Activated T-cell treated with anti-CD3 and anti-CD28 coated beads for 4 hours (primary cell): ENCODE results near the gene LTA.
"Not testable (repeated sequence)": the region's sequence is repeated elsewhere in the genome, so short reads cannot be mapped to it uniquely, and the experiment has no call there.

ENCODE experiments used
- DNase-seq: peaks from one replicate; pipeline ENCODE4 v3.0.0-alpha.2; 2020

LTA gene

DNA sequence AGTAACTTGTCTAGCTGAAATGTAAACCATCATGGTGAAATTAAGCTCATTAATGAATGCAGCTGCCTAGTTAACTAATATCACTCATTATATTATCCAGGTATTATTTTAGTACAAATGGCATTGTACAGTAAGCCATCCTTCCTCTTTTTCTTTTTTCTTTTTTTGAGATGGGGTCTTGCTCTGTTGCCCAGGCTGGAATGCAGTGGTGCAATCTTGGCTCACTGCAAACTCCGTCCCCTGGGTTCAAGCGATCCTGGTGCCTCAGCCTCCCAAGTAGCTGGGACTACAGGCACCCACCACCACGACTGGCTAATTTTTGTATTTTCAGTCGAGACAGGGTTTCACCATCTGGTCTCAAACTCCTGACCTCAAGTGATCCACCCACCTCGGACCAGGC is 18.6 kb downstream of the LTA start:
- not testable (repeated sequence) for DNase-seq

DNA sequence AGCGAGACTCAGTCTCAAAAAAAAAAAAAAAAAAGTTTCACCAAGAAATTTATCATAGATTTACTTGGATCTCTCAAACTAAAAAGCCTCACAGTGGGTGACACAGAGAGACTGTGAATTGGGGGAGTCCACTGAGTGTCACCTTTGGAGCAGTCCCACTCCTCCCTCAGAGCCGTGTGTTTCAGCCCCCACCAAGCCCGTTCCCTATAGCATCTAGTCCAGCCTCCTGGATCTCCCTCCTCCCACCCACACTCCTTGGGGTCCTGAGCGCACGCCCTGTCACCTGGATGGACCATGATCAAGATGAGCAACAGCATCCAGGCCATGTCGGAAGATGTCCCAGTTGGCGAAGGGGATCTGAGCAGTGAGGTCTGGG is 20.3 kb downstream of the LTA start:
- no peak for DNase-seq

DNA sequence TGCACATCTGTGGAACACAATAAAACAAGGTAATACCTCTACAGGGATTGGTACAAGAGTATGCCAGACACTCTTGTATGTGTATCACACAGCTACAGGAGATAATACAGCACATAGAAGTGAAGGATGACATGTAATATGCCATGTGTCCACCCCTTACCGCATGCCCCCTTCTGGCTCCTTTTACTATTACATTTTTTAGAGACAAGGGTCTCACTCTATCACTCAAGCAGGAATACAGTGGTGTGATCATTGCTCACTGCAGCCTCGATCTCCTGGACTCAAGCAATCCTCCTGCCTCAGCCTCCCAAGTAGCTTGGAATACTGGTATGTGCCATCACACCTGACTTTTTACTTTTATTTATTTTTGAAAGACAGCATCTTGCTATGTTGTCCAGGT is 24.9 kb downstream of the LTA start:
- DNase-seq: no peak

DNA sequence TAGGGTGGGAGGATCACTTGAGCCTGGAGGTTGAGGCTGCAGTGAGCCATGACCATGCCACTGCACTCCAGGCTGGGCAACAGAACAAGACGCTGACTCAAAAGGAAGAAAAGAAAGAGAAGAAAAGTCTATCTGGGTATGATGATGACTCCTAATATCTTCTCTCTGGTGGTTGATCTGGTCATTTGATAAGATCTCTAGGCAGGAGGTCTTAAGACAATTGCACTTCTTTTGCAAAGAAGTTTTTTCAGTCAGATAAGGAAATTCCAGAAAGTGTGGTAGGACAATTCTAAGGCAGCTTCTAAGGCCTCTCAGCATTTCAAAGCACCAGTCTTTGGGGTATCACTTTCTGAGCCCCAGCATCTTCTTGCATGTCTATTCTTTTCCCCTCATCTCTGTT is 35.2 kb downstream of the LTA start:
- no peak for DNase-seq

DNA sequence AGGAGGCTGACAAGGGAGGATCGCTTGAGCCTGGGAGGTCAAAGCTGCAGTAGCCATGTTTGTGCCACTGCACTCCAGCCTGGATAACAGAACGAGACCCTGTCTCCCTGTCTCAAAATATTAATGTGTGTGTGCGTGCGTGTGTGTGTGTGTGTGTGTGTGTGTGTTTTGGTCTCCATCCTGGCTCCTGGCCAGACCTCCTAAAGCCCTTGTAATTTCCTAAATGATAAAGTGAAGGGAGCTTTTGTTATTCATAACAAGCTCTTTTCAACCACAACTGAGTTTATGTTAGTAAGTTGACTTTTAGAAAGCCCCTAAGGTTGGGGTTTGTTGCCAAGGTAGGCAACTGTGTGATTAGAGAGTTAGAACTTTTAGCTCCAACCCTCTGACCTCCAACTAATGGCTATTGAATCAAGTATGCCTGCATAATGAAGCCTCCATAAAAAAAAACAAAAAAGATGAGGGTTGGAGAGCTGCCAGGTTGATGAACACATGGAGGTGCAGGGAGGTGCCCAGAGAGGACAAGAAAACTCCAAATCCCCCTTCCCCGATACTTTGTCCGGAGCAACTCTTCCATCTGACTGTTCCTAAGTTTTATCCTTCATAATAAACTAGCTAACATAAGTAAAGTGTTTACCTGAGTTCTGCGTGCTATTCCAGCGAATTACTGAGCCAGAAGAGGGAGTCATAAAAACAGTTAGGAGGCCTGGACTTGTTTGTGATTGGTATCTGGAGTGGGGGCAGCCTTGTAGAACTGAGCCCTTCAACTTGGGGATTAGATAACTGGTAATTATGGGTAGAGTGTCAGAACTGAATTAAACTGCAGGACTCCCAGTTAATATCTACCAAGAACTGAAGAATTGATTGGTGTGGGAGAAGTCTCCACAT is 37.7 kb downstream of the LTA start:
- DNase-seq: no peak

DNA sequence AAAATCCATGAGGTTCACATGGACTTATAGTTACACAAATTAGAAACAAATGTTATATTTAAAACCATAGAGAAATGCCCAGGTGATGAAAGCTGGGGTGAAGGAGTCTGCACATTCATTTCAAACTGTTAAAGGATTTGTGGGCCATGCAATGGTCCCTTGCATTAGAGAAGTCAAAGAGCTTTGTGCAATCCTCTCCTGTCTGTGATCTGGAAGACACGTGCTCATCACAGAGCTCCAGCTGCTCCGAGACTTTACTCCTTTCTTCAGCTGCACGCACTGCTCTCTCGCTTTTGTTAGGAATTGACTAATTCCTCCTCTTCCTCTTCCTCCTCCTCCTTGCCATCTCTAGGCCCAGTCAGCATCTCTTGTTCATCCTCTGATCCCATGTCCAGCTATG is 38.9 kb downstream of the LTA start:
- DNase-seq: no peak

DNA sequence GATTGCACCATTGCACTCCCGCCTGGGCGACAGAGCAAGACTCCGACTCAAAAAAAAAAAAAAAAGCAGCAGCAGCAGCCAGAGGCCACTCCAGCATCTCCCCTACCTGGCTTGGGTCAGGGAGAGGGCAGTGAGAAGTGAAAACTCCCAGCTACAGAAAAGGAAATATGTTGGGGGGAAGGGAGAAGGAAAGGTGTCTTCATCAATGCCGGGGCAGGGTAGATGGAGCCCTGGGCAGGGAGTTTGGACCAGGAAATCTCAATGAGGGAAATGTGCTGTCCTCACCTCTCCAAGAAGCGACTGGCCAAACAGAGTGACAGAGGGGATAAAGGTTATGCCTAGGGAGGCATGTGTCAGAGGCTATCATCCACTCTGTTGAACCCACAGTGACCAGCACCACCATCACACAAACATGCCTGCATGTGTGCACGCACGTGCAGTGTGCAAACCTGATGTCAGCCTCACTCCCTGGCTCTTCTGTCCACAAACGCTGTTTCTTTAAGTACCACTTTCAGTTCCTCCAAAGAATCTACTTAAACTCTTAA is 42.1 kb downstream of the LTA start:
- DNase-seq: no peak

DNA sequence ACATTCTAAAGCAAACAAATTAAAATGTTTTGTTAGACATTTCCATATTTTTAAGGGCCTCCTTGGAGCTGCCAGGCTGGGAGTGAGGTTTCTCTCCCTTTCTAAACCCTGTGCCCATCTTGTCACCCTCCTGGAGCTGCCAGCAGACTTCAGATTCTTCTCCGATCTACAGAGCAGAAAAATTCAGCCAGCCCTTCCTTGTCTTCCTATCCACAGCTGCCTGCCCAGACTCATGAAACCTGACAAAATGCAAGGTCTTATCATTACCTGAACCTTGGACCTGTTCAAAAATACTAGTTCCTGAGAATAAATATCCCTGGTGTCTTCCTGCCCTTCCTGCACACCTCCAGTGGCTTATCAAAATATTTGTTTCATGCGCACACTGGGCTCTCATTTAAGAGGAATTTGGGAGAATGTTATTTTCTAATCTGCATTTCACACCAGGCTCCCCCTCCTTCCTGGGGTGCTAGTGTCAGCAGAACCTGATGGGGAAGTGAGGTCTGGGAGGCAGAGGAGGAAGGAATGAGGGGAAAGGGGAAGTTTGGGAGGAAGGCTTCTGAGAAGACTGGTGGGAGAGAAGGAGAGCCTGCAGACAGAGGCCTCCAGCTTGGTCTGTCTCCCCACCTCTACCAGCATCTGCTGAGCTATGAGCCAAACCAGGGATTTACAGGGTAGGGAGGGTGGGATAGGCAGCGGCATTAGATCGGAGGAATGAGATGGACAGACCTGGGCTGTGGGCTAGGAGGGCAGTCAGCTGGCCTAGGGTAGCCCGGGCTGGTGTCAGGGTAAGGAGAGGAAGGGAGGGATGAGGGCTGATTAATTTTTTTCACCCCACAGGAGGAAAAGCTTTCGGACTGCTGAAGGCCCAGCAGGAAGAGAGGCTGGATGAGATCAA is 42.8 kb downstream of the LTA start, which contains the start of gene AIF1:
Gene AIF1 (plus strand): TSS at position 551 of the 895 bp plus-strand sequence. CDS start 96 bp downstream, at position 647.
- no peak for DNase-seq

DNA sequence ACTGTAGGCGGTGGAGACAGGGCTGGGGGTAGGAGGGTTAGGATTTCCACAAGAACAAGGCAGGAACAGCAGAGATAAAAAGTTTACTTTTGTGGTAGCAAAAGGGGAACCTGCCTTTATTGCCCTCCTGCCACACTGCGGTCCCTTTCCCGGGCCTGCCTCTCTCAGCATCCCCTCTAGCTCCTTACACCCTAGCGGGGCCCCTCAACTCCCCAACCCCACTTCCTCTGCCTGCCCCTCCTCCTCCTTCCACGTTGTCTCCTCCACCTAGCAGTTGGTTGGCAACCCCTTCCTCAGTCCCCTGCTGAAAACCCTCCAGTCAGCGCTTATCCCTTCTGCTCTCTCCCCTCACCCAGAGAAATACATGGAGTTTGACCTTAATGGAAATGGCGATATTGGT is 43.7 kb downstream of the LTA start:
- no peak for DNase-seq

DNA sequence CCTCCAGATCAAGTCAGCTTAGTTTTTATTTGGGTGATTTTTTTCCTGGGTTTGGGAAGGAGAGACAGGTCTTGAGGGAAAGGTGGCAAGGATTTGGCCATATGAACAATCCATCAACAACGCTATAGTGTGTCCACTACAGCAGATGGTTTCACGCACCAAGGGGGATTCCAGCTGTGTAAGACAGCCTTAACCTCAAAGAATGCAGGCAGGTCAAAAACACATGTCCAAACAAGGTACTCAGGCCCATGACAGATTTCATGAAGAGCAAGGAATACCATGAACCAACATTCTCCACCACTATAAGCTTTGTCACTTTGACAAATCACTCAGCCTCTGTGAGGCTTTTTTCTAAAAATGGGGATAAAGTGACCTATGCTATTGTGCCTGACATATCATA is 44.9 kb downstream of the LTA start:
- no peak for DNase-seq

DNA sequence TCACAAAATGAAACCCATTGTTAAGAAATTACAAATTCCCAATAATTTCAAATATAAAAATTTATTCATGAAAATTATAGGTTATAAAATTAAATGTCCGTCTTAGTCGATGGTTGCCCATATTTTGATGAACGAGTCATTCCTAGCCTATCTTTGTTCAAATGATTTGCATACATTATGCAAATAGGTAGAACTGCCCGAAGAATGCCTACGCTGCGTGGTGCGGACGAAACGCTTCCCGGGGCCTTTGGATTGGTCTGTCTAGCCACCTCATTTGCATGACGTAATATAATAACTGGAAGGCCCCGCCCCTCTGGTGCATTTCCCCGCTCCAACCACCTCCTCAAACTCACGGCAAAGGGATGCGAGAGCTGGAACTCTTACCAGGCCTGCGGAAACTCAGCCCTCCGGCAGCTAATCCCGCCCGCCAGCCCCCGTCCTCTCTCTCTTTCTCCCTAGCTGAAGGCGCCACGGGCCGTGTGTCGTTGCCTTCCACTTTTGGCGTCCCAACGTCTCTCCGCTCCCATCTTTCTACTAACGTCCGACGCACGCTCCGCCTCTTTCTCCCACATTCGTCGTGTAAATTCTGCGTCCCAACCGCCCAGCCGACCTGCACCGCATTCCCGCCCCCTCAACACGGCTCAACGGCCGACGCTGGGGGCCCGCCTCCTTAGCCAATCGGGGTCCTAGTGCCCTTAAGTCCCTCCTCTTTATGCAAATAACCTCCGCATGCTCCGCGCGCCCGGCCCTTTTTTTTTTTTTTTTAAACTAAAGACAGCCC is 47.9 kb downstream of the LTA start:
- DNase-seq: peak; percentile 89

DNA sequence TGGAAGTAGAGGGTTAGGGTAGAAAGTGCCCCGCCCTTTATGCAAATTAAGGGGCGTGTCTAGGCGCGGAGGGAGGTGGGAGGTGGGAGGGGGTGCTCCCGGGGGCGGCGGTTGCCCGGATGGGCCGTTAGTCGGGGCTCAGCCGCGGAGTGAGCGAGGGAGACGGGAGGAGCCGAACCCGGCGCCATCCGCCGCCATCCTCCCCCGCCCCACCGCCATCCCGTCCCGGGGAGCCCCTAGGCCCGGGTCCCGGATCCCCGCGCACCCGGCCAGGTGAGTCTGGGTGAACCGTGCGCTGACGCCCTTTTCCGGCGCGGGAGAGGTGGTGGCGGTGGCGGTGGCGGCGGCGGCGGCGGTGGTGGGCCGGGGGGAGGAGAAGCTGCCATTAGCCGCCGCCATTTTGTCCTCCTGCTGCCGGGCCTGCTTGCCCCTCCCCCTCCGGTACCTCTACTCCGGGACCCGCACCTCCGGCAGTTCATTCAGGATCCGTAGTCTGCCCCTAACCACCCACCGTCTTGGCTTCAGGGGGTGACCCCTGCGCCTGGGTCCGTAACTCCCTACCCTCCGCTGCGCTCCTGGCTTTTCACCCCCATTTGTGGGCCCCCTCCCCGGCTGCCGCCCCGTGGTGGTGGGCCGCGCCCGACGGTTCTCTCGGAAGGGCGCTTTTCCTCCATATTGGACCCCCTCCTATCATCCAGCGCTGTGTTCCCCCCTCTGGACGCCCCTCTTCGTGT is 48.7 kb downstream of the LTA start, which contains the start of gene PRRC2A:
Gene PRRC2A (plus strand): TSS at position 130 of the 734 bp plus-strand sequence. CDS start 2,075 bp downstream, outside the sequence.
- peak; percentile 96 for DNase-seq

DNA sequence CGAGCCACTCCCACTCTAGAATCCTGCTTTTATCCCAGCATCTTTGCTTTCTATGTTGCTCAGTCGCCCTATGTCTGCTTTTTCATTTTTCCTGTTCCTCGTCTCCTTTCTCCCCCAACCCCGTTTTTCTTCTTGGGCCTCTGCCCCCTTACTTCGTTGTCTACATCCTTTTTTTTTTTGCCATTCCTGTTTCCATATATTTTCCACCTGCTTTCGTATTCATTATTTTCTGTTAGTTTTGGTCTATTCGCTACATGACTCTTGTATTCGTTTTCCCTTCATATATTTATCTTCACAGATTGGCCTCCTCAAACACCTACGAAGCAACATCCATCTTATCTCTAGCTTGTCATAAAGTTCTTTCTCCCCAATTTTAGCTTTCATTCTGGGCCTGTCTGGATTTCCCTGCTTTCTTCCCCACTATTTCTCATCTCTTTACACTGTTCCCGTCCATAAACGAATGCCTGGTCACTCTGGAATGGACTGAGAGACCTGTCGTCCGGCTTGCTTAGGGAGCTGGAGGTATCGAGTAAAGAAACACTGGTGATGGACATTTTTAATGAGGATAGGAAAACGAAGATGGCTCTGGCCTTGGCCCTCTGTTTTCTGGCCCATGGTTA is 49.3 kb downstream of the LTA start:
- DNase-seq: no peak

DNA sequence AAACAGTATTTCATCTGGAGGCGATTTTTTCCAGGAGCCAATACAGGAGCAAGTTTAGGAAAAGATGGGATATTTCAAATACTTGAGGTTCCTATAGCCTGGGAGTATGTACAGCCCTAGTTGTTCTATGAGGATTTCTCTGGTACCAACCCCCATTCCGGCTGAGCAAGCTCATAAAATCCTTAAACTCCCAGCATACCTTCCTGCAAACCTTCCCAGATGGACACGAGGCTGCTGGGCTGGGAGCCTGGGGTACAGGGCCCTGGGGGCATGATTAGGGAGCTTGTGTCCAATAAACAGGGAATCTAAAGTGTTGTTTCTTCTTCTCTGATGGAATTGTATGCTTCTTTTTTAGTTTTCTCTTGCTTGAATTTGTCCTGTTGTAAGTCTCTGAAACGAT is 49.9 kb downstream of the LTA start:
- DNase-seq: no peak

DNA sequence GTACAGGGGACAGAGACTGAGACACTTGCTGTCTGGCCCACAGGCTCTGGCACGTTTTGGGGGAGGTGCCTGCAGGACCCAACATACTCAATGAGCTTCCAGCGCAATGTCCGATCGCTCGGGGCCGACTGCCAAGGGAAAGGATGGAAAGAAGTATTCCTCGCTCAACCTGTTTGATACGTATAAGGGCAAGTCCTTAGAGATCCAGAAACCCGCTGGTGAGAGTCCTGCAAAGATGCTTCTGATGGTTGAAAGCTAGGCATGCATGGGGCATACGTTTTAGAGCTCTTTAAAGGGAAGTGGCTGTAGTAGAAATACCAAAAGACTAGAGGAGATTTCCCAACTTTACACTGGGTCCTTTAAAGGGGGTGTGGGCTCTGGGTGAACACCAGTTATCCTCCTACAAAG is 50.6 kb downstream of the LTA start:
- DNase-seq: no peak
